Subcutaneous abdominal adipose tissue (tissue), 5 donors: ENCODE data around the gene ZNF354B.
A peak's percentile ranks its signal among the peaks of the same experiment; 100 is the strongest.
"Not testable (repeated sequence)": the region's sequence is repeated elsewhere in the genome, so short reads cannot be mapped to it uniquely, and the experiment has no call there.

Source experiments
- H3K27ac ChIP-seq: one replicate; pipeline ENCODE4 v1.7.0; 2013; ENCODE audit warnings: low read depth, mild to moderate bottlenecking, inconsistent platforms, low read length, moderate library complexity
- H3K27me3 ChIP-seq, 5 donors: one replicate each; pipeline ENCODE4 v1.7.0; 2013; ENCODE audit warnings: low read length in 5 of 5, inconsistent platforms in 1 of 5; ENCODE audit not compliant: control insufficient read depth in 5 of 5, insufficient read depth in 4 of 5
- H3K36me3 ChIP-seq, 5 donors: one replicate each; pipeline ENCODE4 v1.7.0; 2013; ENCODE audit warnings: low read length in 5 of 5; ENCODE audit not compliant: control insufficient read depth in 5 of 5, insufficient read depth in 5 of 5
- H3K4me1 ChIP-seq, 5 donors: one replicate each; pipeline ENCODE4 v1.7.0; 2013; ENCODE audit warnings: low read length in 5 of 5, mild to moderate bottlenecking in 3 of 5, moderate library complexity in 1 of 5; ENCODE audit not compliant: control insufficient read depth in 5 of 5, insufficient read depth in 5 of 5
- H3K4me3 ChIP-seq, 5 donors: one replicate each; pipeline ENCODE4 v1.7.0; 2013; ENCODE audit warnings: low read length in 5 of 5, low read depth in 1 of 5
- H3K9ac ChIP-seq, 5 donors: one replicate each; pipeline ENCODE4 v1.7.0; 2013; ENCODE audit warnings: low read length in 5 of 5, mild to moderate bottlenecking in 4 of 5, moderate library complexity in 3 of 5
- H3K9me3 ChIP-seq, 5 donors: one replicate each; pipeline ENCODE4 v1.7.0; 2013; ENCODE audit warnings: low read length in 5 of 5; ENCODE audit not compliant: control insufficient read depth in 5 of 5
- donor health status: healthy.
- donor health status: healthy.
- donor health status: healthy.
- donor health status: healthy.
- donor health status: healthy.

The ZNF354B gene

DNA sequence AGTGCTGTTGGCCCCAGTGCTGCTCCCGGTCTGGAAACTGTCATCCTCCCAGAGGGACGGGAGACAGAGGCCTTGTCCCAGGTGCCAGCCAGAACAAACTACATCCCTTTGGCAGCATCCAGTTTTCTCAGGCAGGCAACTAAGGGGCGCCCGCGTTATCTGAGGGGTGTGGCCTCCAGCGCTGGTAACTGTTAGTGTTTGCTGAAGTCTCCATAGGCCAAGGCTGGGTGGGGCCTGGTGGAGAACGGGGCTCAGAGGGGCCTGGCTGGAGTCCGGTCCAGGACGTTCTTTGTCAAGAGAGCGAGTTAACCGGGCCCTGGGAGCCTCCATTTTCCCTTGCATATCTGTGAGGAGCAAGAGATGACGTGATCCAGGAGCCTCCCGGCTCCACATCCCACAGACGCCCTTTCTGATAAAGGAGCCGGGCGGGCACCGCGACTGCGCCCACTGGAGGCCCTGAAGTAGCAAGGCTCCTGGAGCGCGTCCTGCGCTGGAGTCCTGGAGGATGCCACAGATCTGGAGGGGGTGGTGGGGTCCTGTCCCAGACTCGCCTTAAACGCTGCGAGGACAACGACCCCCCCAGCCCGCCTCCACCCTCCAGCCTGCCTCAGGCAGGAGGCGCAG, 20.9 kb upstream of the ZNF354B start:
- H3K9ac ChIP-seq, H3K4me3 ChIP-seq, H3K36me3 ChIP-seq, H3K27ac ChIP-seq, H3K4me1 ChIP-seq, H3K9me3 ChIP-seq, H3K27me3 ChIP-seq: not testable (repeated sequence)

DNA sequence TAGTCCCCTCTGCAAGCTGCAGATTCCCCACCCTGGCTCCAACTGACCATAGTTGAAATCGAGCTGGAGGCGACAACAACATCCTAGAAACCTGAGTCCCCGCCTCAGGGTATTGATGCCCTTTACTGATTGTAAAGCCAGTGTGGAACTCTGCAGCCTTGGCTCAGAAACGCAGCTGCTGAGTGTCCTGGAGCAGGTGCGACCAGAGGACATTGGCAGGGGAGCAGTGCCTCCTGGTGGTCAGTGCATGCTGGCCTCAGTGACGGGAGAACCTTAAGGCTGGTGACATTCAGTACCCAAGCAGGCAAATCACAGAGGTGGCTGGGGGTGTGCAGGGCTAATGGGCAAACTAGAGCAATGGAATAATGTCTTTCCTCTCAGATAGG, 20.4 kb upstream of the ZNF354B start:
- Histone ChIP-seq H3K27ac (no peak overlapping the region), H3K27me3 (no peaks in the 10 kb centered on the region), H3K4me3 (no peak overlapping the region), H3K9ac (no peak overlapping the region), H3K36me3 (no peaks in the 10 kb centered on the region), H3K4me1 (no peaks in the 10 kb centered on the region), H3K9me3 (no peaks in the 10 kb centered on the region)

DNA sequence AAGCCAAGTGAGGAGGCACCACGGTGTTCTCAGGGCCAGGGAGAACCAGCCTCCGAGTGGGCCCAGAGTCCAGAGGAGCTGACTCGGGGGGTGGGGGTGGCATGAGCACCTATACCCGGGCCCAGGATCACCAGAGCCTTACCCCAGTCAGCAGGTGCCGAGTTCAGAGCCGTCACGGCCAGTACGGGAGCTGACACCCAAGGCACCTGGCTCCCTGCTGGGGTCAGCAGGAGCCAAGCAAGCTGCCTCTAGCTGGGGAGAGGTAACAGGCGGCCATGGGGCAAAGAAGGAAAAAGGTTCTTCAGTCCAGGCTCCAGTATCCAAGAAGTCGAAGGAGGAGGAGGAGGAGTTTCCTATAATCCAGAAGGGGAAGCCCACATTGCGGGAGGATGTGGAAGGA, 19.4 kb upstream of the ZNF354B start:
- not testable (repeated sequence) for H3K9me3 ChIP-seq, H3K36me3 ChIP-seq, H3K4me1 ChIP-seq, H3K4me3 ChIP-seq, H3K27me3 ChIP-seq, H3K27ac ChIP-seq, H3K9ac ChIP-seq

DNA sequence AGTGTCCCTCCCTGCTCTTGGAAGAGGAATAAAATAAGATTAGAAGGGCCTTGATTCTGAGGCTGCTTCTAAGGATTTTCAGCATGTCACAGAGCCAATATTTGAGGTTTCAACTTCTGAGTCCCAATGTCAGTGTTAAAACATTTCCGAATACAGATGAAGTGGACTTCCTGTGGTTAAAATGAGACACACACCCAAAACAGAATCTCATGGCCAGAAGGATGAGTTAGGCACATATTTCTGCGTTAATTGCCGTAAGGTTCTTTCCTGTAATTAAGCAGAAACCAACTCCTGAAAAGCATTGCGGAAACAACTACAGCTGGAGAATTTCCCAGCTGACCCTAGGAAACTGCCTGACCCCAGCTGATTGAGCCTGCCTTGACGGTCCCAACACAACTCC, 10.4 kb upstream of the ZNF354B start:
- H3K4me1 ChIP-seq: peaks cover 0 to 9% (median 0%) of the 10 kb centered on the region in 5 donors
- H3K27me3 ChIP-seq: no peaks in the 10 kb centered on the region
- no peaks in the 10 kb centered on the region for H3K36me3 ChIP-seq
- H3K4me3 ChIP-seq: no peak overlapping the region
- no peak overlapping the region for H3K27ac ChIP-seq
- no peak overlapping the region for H3K9ac ChIP-seq
- no peaks in the 10 kb centered on the region for H3K9me3 ChIP-seq

DNA sequence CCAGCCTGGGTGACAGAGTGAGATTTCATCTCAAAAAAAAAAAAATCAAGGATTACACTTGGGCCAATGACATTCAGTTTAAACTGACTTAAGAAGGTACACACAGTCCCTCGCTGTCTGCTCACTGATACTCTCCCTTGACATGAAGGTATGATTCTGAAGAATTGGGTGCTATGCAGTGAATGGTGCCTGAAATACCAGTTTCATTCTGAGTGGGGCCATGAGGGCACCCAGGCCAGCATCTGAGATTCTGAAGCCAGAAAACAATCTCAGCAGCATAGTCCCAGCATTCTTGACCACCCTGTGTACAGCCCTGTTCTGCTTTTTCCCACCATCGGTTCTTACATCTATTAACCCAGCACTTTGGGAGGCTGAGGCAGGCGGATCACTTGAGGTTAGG, 7.8 kb upstream of the ZNF354B start:
- H3K4me1 ChIP-seq: peaks cover 0 to 9% (median 0%) of the 10 kb centered on the region in 5 donors
- no peaks in the 10 kb centered on the region for H3K36me3 ChIP-seq
- H3K27me3 ChIP-seq: no peaks in the 10 kb centered on the region
- H3K9ac ChIP-seq: no peak overlapping the region
- no peak overlapping the region for H3K27ac ChIP-seq
- no peak overlapping the region for H3K4me3 ChIP-seq
- no peaks in the 10 kb centered on the region for H3K9me3 ChIP-seq

DNA sequence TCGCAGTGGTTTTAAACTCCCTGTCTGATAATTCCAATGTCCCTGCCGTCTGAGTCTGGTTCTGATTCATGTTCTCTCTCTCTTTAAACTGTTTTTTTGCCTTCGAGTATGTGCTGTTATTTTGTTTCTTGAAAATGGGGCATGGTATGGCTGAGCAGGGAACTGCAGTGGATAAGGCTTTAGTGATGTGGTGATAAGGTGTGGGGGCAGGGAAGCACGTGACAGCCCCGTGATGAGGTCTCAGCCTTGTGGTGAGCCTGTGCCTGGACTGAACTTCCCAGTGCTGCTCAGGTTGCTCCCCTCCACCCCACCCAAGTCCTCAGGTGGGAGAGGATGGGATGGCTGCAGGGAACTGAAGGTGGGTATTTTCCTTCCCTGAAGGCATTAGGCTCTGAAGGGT, 5.5 kb upstream of the ZNF354B start:
- no peak overlapping the region for H3K27ac ChIP-seq
- H3K9me3 ChIP-seq: no peaks in the 10 kb centered on the region
- no peaks in the 10 kb centered on the region for H3K27me3 ChIP-seq
- H3K4me1 ChIP-seq: peaks cover 0 to 4% (median 0%) of the 10 kb centered on the region in 5 donors
- no peak overlapping the region for H3K4me3 ChIP-seq
- H3K9ac ChIP-seq: no peak overlapping the region
- H3K36me3 ChIP-seq: no peaks in the 10 kb centered on the region

DNA sequence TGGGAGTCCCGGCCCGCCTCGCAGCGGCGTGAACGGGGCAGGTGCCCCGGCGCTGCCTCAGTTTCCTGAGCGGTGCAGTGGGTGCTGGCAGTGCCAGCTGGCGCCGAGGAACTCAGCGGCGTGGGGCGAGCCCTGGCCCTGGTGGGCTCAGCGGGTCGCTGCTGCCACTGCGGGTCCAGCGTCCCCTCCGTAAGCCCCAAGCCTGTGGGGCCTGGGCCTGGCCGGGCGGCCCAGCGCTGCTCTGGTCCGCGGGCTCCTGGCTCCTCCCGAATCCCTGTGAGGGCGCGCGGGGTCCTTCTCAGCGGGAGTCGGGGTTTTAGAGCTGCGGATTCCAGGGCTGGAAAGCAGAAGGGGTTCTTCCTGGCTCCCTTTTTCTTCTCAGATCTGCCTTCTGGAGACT, 862 bp downstream of the ZNF354B start:
- Histone ChIP-seq H3K4me3 (peak overlapping the region in 4 of 5 donors; percentile 68 to 77 (median 72)), H3K9ac (peak overlapping the region in 4 of 5 donors; percentile 75 to 88 (median 86)), H3K27ac (peak overlapping the region; percentile 75), H3K4me1 (peaks cover 2 to 22% (median 14%) of the 10 kb centered on the region in 5 donors), H3K36me3 (peaks cover 6 to 15% (median 7%) of the 10 kb centered on the region in 5 donors)
- H3K27me3 ChIP-seq, H3K9me3 ChIP-seq: not testable (repeated sequence)

DNA sequence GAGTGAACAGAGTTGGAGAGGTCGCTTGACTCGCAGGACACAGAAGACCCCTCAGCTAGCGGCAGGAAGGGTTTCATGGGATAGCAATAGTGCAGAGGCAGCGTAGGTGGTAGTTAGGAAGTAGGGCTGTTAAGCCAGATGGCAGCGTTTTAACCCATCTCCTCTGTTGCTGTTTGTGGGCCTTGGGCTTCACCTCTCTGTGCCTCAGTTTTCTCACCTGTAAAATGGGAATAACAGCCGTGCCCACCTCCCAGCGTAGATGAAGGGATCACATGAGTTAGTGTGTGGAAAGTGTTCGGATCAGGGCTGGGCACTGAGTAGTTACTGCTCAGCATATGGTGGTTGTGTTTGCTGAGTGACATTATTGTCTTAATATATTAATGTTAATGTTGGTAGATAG, 1.9 kb downstream of the ZNF354B start:
- H3K9me3 ChIP-seq: no peaks in the 10 kb centered on the region
- H3K4me3 ChIP-seq: peak overlapping the region in 3 of 5 donors; percentile 11 to 50 (median 30)
- H3K9ac ChIP-seq: peak overlapping the region in 3 of 5 donors; percentile 34 to 47 (median 35)
- no peaks in the 10 kb centered on the region for H3K27me3 ChIP-seq
- H3K4me1 ChIP-seq: peaks cover 2 to 22% (median 14%) of the 10 kb centered on the region in 5 donors
- no peak overlapping the region for H3K27ac ChIP-seq
- H3K36me3 ChIP-seq: peaks cover 12 to 25% (median 15%) of the 10 kb centered on the region in 5 donors

DNA sequence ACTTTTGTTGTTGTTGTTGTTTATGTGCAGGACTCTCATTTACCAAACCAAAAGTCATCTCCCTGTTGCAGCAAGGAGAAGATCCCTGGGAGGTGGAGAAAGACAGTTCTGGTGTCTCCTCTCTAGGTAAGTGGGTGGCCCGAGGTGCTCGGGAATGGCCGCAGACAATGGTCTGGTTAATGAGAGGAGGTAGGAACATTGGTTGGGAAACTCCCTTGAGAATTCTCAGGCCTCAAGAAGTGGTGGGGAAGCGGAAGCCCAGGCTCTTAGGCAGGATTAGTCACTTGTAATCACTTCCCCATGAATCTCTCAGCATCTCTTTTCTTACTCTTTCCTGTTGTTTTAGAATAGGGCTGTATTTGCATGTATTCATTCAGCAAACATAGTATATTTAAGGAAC, 7.2 kb downstream of the ZNF354B start:
- no peak overlapping the region for H3K27ac ChIP-seq
- H3K4me1 ChIP-seq: peaks cover 2 to 17% (median 15%) of the 10 kb centered on the region in 5 donors
- no peaks in the 10 kb centered on the region for H3K27me3 ChIP-seq
- peaks cover 27 to 72% (median 59%) of the 10 kb centered on the region in 5 donors for H3K36me3 ChIP-seq
- H3K9ac ChIP-seq: no peak overlapping the region
- peaks cover 0 to 5% (median 3%) of the 10 kb centered on the region in 5 donors for H3K9me3 ChIP-seq
- H3K4me3 ChIP-seq: no peak overlapping the region

DNA sequence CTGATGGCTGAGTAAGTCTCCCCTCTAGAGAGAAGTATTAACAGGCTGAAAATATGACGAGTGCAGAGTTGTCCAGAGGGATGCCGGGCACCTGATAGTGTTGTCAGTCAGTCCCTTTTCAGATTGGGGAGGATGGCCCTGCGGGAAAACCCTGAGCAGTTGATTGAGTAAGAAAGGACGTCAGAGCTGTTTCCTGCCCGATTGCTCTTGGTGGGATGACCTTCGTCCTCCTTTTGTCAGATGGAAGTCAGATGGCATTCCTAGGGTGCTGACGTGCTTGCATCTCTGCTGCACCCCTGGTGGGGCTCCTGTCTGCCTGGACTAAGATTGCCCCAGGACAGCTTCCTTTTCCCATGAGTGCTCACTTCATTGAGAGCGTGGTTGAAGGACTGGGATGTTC, 9.8 kb downstream of the ZNF354B start:
- Histone ChIP-seq H3K4me1 (peaks cover 0 to 10% (median 8%) of the 10 kb centered on the region in 5 donors), H3K36me3 (peaks cover 32 to 84% (median 67%) of the 10 kb centered on the region in 5 donors), H3K27me3 (no peaks in the 10 kb centered on the region), H3K27ac (no peak overlapping the region), H3K4me3 (no peak overlapping the region), H3K9ac (no peak overlapping the region), H3K9me3 (peaks cover 0 to 23% (median 14%) of the 10 kb centered on the region in 5 donors)
